Embryonic facial prominence (tissue), 1 donor: ENCODE measurements around the gene RUNX2.

Experiments used
- DNase-seq: peaks from one replicate; pipeline ENCODE4 v3.0.0-alpha.2; 2016; ENCODE audit errors: extremely low spot score

RUNX2 gene

GRCh38 chr6:45704056-45704800 is 376.1 kb downstream of the RUNX2 start:
- no peak for DNase-seq

DNA sequence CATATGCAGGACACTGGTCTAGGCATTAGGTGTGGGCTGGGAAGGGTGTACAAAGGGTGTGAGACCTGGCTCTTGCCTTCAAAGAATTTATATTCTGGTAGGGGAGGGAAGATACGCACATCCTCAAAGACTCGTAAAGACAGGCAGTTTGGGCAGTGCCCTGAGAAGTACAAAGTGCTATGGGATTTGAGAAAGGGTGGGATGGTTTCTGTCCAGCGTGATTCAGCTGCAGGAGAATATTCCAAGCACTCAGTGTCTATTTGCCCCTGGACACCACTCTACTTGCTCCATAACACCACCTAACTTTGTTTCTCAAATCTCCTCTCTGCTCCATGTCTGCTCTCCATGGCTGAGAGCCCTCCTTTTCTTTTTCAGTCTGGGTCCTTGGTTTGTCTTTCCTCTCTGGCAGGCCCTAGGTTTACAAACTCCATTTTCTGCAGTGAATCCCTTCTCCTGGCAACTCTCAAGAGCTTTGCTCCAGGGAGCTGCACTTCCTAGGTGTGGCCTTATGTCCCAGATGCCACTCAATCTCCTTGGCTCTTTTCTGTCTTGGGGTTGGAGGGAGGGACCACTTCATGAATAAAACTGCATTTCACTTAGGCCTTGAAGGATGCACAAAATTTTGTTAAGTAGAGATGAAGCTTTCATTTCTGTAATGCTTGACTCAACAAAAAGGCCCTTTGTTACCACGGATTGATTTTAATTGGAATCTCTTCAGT is 377.2 kb downstream of the RUNX2 start:
- DNase-seq, result no peak

- DNase-seq, result no peak
Measured at GRCh38 chr6:45706319-45706718, 378.2 kb downstream of the RUNX2 start.

- DNase-seq, result no peak
Measured at GRCh38 chr6:45707176-45707575, 379.0 kb downstream of the RUNX2 start.

- no peak for DNase-seq
Measured at GRCh38 chr6:45709781-45710220, 381.7 kb downstream of the RUNX2 start.

GRCh38 chr6:45710304-45710821 is 382.2 kb downstream of the RUNX2 start:
- no peak for DNase-seq

- DNase-seq, result no peak
Measured at GRCh38 chr6:45712076-45712475, 383.9 kb downstream of the RUNX2 start.

- no peak for DNase-seq
Measured at GRCh38 chr6:45712786-45713185, 384.7 kb downstream of the RUNX2 start.
